DOHH2 (cell line): ENCODE results near the gene KIF1B.

Source experiments
- H3F3A ChIP-seq: fragments of 200-600 bp; sonication (generic), shearing (Covaris generic); 2 replicates; pipeline ENCODE4 v1.6.0; 2016; ENCODE audit warnings: antibody characterized with exemption, mild to moderate bottlenecking; ENCODE audit not compliant: control insufficient read depth, insufficient read depth
- H3K27ac ChIP-seq: fragments of 200-600 bp; sonication (generic); 2 replicates; pipeline ENCODE4 v1.5.1; 2014; ENCODE audit warnings: low read depth, mild to moderate bottlenecking, low read length, moderate library complexity
- H3K27me3 ChIP-seq: fragments of 200-600 bp; sonication (generic); 2 replicates; pipeline ENCODE4 v1.6.1; 2014; ENCODE audit warnings: mild to moderate bottlenecking, low read length, mixed read lengths; ENCODE audit not compliant: control insufficient read depth
- H3K36me3 ChIP-seq: fragments of 200-600 bp; sonication (generic); 2 replicates; pipeline ENCODE4 v1.6.1; 2014; ENCODE audit warnings: mild to moderate bottlenecking, low read length, moderate library complexity, mixed read lengths; ENCODE audit not compliant: control insufficient read depth
- H3K4me1 ChIP-seq: fragments of 200-600 bp; sonication (generic); 2 replicates; pipeline ENCODE4 v1.6.1; 2014; ENCODE audit warnings: mild to moderate bottlenecking, low read length, mixed read lengths; ENCODE audit not compliant: control insufficient read depth
- H3K4me2 ChIP-seq: fragments of 200-600 bp; sonication (generic); 2 replicates; pipeline ENCODE4 v1.6.0; 2014; ENCODE audit warnings: mild to moderate bottlenecking, low read length, moderate library complexity
- H3K4me3 ChIP-seq: fragments of 200-600 bp; sonication (generic); 2 replicates; pipeline ENCODE4 v1.5.1; 2014; ENCODE audit warnings: mild to moderate bottlenecking, low read length, mixed read lengths
- H3K79me2 ChIP-seq: fragments of 200-600 bp; sonication (generic); 2 replicates; pipeline ENCODE4 v1.6.1; 2014; ENCODE audit warnings: mild to moderate bottlenecking, low read length, mixed read lengths; ENCODE audit not compliant: control insufficient read depth
- H3K9me2 ChIP-seq: fragments of 200-600 bp; sonication (generic); replicated peaks from 2 replicates; pipeline ENCODE4 v1.6.1; 2014; ENCODE audit warnings: mild to moderate bottlenecking, low read length, mixed read lengths; ENCODE audit not compliant: control insufficient read depth
- H3K9me3 ChIP-seq: fragments of 200-600 bp; sonication (generic); 2 replicates; pipeline ENCODE4 v1.6.1; 2014; ENCODE audit warnings: antibody characterized with exemption, low read length, mixed read lengths; ENCODE audit not compliant: control insufficient read depth, insufficient read depth
- H4K20me1 ChIP-seq: fragments of 200-600 bp; sonication (generic); 2 replicates; pipeline ENCODE4 v1.6.0; 2014; ENCODE audit warnings: low read depth, mild to moderate bottlenecking, antibody characterized with exemption, low read length, moderate library complexity; ENCODE audit not compliant: control insufficient read depth, insufficient read depth
- CTCF ChIP-seq: fragments of 200-600 bp; sonication (generic); IDR thresholded peaks from one replicate; pipeline ENCODE4 v1.5.1; 2014; ENCODE audit warnings: antibody characterized with exemption, mild to moderate bottlenecking, low read depth, low read length; ENCODE audit not compliant: poor library complexity, severe bottlenecking
- EZH2phosphoT487 ChIP-seq: fragments of 200-600 bp; sonication (generic); IDR thresholded peaks from 2 replicates; pipeline ENCODE4 v1.6.1; 2017; ENCODE audit warnings: borderline replicate concordance, mild to moderate bottlenecking, antibody characterized with exemption, low read length, moderate library complexity, mixed read lengths

Gene KIF1B

GRCh38 chr1:10171995-10172669 lies 38.2 kb upstream of the KIF1B start:
- TF ChIP-seq CTCF, result no peak
- TF ChIP-seq EZH2phosphoT487, result no peak
- no peaks in the 10 kb centered on the region for H3K79me2 ChIP-seq
- no peaks in the 10 kb centered on the region for H3K4me1 ChIP-seq
- H3K27ac ChIP-seq, result no peak overlapping the region
- no peaks in the 10 kb centered on the region for H3K9me2 ChIP-seq
- H3K9me3 ChIP-seq, result no peaks in the 10 kb centered on the region
- H3K4me2 ChIP-seq, result no peak overlapping the region
- H3K36me3 ChIP-seq, result peaks cover 13% of the 10 kb centered on the region
- no peaks in the 10 kb centered on the region for H4K20me1 ChIP-seq
- H3F3A ChIP-seq, result no peaks in the 10 kb centered on the region
- no peak overlapping the region for H3K4me3 ChIP-seq
- H3K27me3 ChIP-seq, result no peaks in the 10 kb centered on the region

- no peaks in the 10 kb centered on the region for H4K20me1 ChIP-seq
These were observed 36.8 kb upstream of the KIF1B start for GRCh38 chr1:10173582-10173981.

GRCh38 chr1:10177876-10178275 lies 32.5 kb upstream of the KIF1B start:
- no peak for TF ChIP-seq CTCF
- no peak for TF ChIP-seq EZH2phosphoT487
- Histone ChIP-seq H3K9me2 (no peaks in the 10 kb centered on the region), H3K79me2 (no peaks in the 10 kb centered on the region), H3K27ac (no peak overlapping the region), H4K20me1 (no peaks in the 10 kb centered on the region), H3K4me3 (no peak overlapping the region), H3K4me1 (no peaks in the 10 kb centered on the region), H3K9me3 (no peaks in the 10 kb centered on the region), H3K36me3 (no peaks in the 10 kb centered on the region; the same call in 1 of the 2 replicates), H3F3A (no peaks in the 10 kb centered on the region; the same call in 1 of the 2 replicates), H3K27me3 (no peaks in the 10 kb centered on the region), H3K4me2 (no peak overlapping the region)

More at GRCh38 chr1:10173582-10173981, 36.8 kb upstream of the KIF1B start:
- H3K79me2 ChIP-seq, result no peaks in the 10 kb centered on the region
- TF ChIP-seq CTCF (no peak), EZH2phosphoT487 (no peak)
- H3K9me3 ChIP-seq, result no peaks in the 10 kb centered on the region
- H3K4me2 ChIP-seq, result no peak overlapping the region
- peaks cover 9% of the 10 kb centered on the region for H3K36me3 ChIP-seq
- no peaks in the 10 kb centered on the region for H3F3A ChIP-seq
- H3K4me1 ChIP-seq, result no peaks in the 10 kb centered on the region
- no peaks in the 10 kb centered on the region for H3K9me2 ChIP-seq
- no peaks in the 10 kb centered on the region for H3K27me3 ChIP-seq
- no peak overlapping the region for H3K27ac ChIP-seq
- H3K4me3 ChIP-seq, result no peak overlapping the region
